ENCODE results near the gene JAM3. TPM values are rescaled to one million over a fixed set of nuclear protein-coding genes. Genes with fewer than 3 reads are reported as not detected.

Gene JAM3
- total RNA-seq = under 0.01 and 0.28 TPM in 2 replicates

GRCh38 chr11:134068829-134069425 lies at the start of gene JAM3:
Gene JAM3 (plus strand): TSS chr11:134069072. CDS start chr11:134069084, 12 bp downstream.

Other genes starting within 250 kb of the JAM3 start
- gene SPATA19, start 223.6 kb upstream of the JAM3 start, total RNA-seq = not detected in 2 replicates
- gene IGSF9B, start 112.1 kb upstream of the JAM3 start, total RNA-seq = 0.34 and 0.50 TPM in 2 replicates
- 7.9 and 11.7 TPM in 2 replicates for gene NCAPD3, start 154.9 kb downstream of the JAM3 start, total RNA-seq
- 20.2 and 40.7 TPM in 2 replicates for gene VPS26B, start 155.6 kb downstream of the JAM3 start, total RNA-seq
- 53.8 and 54.3 TPM in 2 replicates for gene THYN1, start 184.3 kb downstream of the JAM3 start, total RNA-seq
- gene ACAD8, start 184.5 kb downstream of the JAM3 start, total RNA-seq = 15.7 and 16.4 TPM in 2 replicates
- gene GLB1L3, start 207.3 kb downstream of the JAM3 start, total RNA-seq = 1.3 and 3.8 TPM in 2 replicates

Data from nasal cavity respiratory epithelium epithelial cell of viscerocranial mucosa (primary cell).